Esophagus muscularis mucosa (tissue), 4 donors: Measurements from ENCODE around the gene THOC2. TPM values are rescaled to one million over a fixed set of nuclear protein-coding genes. Genes with fewer than 3 reads are reported as not detected.

ENCODE experiments used
- DNase-seq: peaks from one replicate; pipeline ENCODE4 v3.0.0-alpha.2; 2017; ENCODE audit errors: extremely low spot score
- H3K27ac ChIP-seq, 4 donors: fragments of 200-600 bp; sonication (generic); replicated peaks in 1 of 4; 1 replicate in 3 of 4; 2 replicates in 1 of 4; pipeline ENCODE4 v1.5.1; 2016 to 2019; ENCODE audit warnings: mild to moderate bottlenecking in 1 of 4
- H3K27me3 ChIP-seq, 4 donors: fragments of 200-600 bp; sonication (generic); one replicate each; pipeline versions ENCODE4 v1.5.1 to v1.6.0; 2016 to 2019
- H3K36me3 ChIP-seq, 4 donors: fragments of 200-600 bp; sonication (generic); one replicate each; pipeline ENCODE4 v1.5.1; 2016 to 2019
- H3K4me1 ChIP-seq, 4 donors: fragments of 200-600 bp; sonication (generic); one replicate each; pipeline ENCODE4 v1.5.1; 2016 to 2019
- H3K4me3 ChIP-seq, 4 donors: fragments of 200-600 bp; sonication (generic); 1 replicate in 2 of 4; 2 replicates in 2 of 4; pipeline ENCODE4 v1.5.1; 2016 to 2019; ENCODE audit warnings: mild to moderate bottlenecking in 4 of 4, moderate library complexity in 1 of 4
- H3K9me3 ChIP-seq, 4 donors: fragments of 200-600 bp; sonication (generic); 1 replicate in 3 of 4; 2 replicates in 1 of 4; pipeline ENCODE4 v1.5.1; 2016 to 2019
- EP300 ChIP-seq: sonication (generic); formaldehyde crosslinking; IDR thresholded peaks from one replicate; pipeline ENCODE4 v1.6.1; 2017; ENCODE audit warnings: antibody characterized with exemption
- POLR2A ChIP-seq: fragments of 450-650 bp; IDR thresholded peaks from one replicate; pipeline ENCODE4 v1.6.1; 2017; ENCODE audit warnings: antibody characterized with exemption, moderate library complexity, mild to moderate bottlenecking, low read depth
- POLR2AphosphoS5 ChIP-seq, 2 donors: sonication (generic); formaldehyde crosslinking; IDR thresholded peaks; one replicate each; pipeline ENCODE4 v1.6.1; 2017; ENCODE audit warnings: antibody characterized with exemption in 2 of 2
- WGBS: methylation state at CpG from one replicate; pipeline ENCODE4 v1.1.5; 2018; 5-methylcytosine and 5-hydroxymethylcytosine counted together
- intact Hi-C: fragments of 100-400 bp; cut with DNase I; formaldehyde crosslinking; loops from one replicate; pipeline ENCODE4 v1.15.1; 2023
- total RNA-seq, 4 donors: library from RNA; depleted of rRNA; stranded (reverse); fragments of >200 nt; gene quantifications; one replicate each; pipeline versions ENCODE4 v1.1.0 to v1.2.1, GENCODE V29; 2016
- TF ChIP-seq, protein P1 (sequence below), 3 experiments: fragments of 200-600 bp in 2 of 3; fragments of 450-650 bp in 1 of 3; sonication (generic) in 2 of 3; IDR thresholded peaks; one replicate each; pipeline ENCODE4 v1.5.1; 2017 to 2019; ENCODE audit warnings: antibody characterized with exemption in 3 of 3, mild to moderate bottlenecking in 2 of 3, moderate library complexity in 1 of 3

THOC2 gene
- total RNA-seq, 4 donors from 2014 or later: 98.1 to 110 (median 109) TPM

DNA sequence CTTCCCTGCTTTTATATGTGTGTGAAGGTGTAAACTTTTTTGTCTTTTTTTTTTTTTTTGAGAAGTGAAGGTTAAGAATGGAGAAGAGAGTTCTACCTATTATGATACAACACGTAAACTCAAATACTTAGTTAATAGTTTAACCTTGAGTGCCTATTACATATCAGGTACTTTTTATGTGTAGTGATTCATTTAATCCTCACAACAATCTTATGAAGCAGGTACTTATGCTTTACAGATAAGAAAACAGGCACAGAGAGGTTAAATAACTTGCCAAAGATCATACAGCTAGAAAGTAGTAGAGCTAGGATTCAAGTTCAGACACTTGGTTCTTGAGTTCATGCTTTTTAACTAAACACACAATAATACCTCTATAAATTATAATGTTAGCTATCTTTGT, 107.4 kb downstream of the THOC2 start:
- 81% methylated on average over 1 of the region's 1 CpG for WGBS
- Histone ChIP-seq H3K4me3 (no peak overlapping the region), H3K36me3 (peaks cover 9 to 87% (median 29%) of the 10 kb centered on the region in 4 donors), H3K27ac (no peak overlapping the region), H3K4me1 (no peaks in the 10 kb centered on the region), H3K9me3 (no peaks in the 10 kb centered on the region), H3K27me3 (no peaks in the 10 kb centered on the region)
- no peak for TF ChIP-seq POLR2AphosphoS5 (IDR thresholded peaks at IDR 0.05)
- TF ChIP-seq, protein P1, sequence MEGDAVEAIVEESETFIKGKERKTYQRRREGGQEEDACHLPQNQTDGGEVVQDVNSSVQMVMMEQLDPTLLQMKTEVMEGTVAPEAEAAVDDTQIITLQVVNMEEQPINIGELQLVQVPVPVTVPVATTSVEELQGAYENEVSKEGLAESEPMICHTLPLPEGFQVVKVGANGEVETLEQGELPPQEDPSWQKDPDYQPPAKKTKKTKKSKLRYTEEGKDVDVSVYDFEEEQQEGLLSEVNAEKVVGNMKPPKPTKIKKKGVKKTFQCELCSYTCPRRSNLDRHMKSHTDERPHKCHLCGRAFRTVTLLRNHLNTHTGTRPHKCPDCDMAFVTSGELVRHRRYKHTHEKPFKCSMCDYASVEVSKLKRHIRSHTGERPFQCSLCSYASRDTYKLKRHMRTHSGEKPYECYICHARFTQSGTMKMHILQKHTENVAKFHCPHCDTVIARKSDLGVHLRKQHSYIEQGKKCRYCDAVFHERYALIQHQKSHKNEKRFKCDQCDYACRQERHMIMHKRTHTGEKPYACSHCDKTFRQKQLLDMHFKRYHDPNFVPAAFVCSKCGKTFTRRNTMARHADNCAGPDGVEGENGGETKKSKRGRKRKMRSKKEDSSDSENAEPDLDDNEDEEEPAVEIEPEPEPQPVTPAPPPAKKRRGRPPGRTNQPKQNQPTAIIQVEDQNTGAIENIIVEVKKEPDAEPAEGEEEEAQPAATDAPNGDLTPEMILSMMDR (IDR thresholded peaks at IDR 0.05): no peak
- no peak for TF ChIP-seq POLR2A
- no peak for TF ChIP-seq EP300
- intact Hi-C loops: no loop called here
- no peak for DNase-seq

DNA sequence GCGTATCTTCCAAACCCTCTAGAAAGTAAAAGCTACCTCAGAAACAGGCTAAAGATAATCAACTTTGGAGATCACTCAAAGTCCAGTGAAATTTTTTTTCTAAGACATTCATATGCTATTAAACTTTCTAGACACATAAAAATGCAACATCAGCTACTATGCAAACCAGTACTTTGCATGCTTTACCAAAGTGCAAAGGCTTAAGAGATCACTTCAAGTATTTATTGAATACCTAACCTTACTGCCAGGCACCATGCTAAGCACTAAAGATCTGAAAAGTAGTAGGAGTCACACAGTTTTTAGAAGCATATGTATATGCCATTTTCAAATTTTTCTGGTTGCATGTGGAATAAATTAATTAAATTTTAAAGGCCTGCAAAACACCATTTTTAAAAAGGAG, 115.8 kb downstream of the THOC2 start:
- peaks cover 4 to 30% (median 16%) of the 10 kb centered on the region in 4 donors for H3K36me3 ChIP-seq
- DNase-seq: no peak
- TF ChIP-seq POLR2AphosphoS5 (IDR thresholded peaks at IDR 0.05): no peak
- no peak for TF ChIP-seq POLR2A
- TF ChIP-seq, protein P1 (IDR thresholded peaks at IDR 0.05): no peak
- TF ChIP-seq EP300: no peak
- H3K9me3 ChIP-seq: no peaks in the 10 kb centered on the region
- no peak overlapping the region for H3K27ac ChIP-seq
- no peak overlapping the region for H3K4me3 ChIP-seq
- intact Hi-C loops: no loop called here
- H3K4me1 ChIP-seq: no peaks in the 10 kb centered on the region
- 97% methylated on average over 1 of the region's 1 CpG for WGBS
- H3K27me3 ChIP-seq: no peaks in the 10 kb centered on the region

DNA sequence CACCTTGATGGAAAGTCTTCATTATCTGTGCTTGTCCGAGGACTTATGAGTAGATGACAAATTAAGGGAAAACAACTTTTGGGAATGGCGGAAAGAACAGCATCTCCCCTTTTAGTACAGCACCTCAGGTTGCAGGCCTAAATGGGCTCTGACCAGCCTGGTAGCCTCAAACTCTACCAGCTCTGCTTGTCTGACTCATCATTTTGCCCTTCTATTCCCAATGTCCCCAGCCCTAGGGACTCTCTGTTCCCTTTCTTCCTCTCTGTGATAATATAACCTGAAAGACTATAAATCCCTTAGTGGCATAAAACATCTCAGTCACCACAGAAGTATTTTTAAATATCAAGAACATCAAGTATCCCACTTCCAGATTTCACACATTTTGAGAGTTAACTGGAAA, 121.9 kb downstream of the THOC2 start:
- intact Hi-C loops: no loop called here
- no peak overlapping the region for H3K27ac ChIP-seq

DNA sequence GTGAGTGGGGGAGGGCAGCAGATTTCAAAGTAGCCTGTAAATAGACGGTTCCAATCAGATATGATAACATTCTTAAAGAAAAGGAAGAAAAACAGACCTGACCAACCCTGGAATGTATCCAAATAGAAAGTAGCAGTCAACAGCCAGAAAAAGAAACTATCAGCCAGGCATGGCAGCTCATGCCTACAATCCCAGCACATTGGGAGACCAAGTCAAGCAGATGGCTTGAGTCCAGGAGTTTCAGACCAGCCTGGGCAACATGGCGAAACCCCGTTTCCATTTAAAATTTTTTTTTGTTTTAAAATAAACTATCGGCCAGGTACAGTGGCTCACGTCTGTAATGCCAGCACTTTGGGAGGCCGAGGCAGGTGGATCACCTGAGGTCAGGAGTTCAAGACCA, 125.0 kb downstream of the THOC2 start:
- Histone ChIP-seq H3K27me3 (no peaks in the 10 kb centered on the region), H3K36me3 (peaks cover 0 to 37% (median 13%) of the 10 kb centered on the region in 4 donors), H3K4me3 (no peak overlapping the region), H3K9me3 (no peaks in the 10 kb centered on the region), H3K27ac (no peak overlapping the region), H3K4me1 (no peaks in the 10 kb centered on the region)
- WGBS: 85% methylated on average over 6 of the region's 6 CpGs
- intact Hi-C loops: no loop called here
- no peak for DNase-seq
- TF ChIP-seq POLR2A (no peak), POLR2AphosphoS5 (IDR thresholded peaks at IDR 0.05) (no peak), EP300 (no peak)
- TF ChIP-seq, protein P1 (IDR thresholded peaks at IDR 0.05): no peak

More for the DNA sequence above, 121.9 kb downstream of the THOC2 start:
- WGBS: 86% methylated on average over 2 of the region's 2 CpGs
- no peaks in the 10 kb centered on the region for H3K4me1 ChIP-seq
- TF ChIP-seq, protein P1 (IDR thresholded peaks at IDR 0.05): no peak
- TF ChIP-seq EP300 (no peak), POLR2A (no peak), POLR2AphosphoS5 (IDR thresholded peaks at IDR 0.05) (no peak)
- DNase-seq: no peak
- peaks cover 0 to 28% (median 7%) of the 10 kb centered on the region in 4 donors for H3K36me3 ChIP-seq
- no peaks in the 10 kb centered on the region for H3K9me3 ChIP-seq
- no peaks in the 10 kb centered on the region for H3K27me3 ChIP-seq
- H3K4me3 ChIP-seq: no peak overlapping the region

DNA sequence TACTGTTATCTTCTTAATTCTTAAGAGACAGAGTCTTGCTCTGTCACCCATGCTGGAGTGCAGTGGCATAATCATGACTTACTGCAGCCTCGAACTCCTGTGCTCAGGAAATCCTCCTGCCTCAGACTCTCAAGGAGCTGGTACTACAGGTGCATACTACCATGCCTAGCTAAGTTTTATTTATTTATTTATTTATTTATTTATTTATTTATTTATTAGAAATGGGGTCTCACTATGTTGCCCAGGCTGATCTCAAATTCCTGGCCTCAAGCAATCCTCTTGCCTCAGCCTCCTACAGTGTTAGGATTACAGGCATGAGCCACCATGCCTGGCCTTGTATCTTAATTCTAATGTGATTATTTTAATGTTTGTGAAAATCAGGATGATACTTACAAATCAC, 125.6 kb downstream of the THOC2 start:
- TF ChIP-seq POLR2A (no peak), EP300 (no peak), POLR2AphosphoS5 (IDR thresholded peaks at IDR 0.05) (no peak)
- TF ChIP-seq, protein P1 (IDR thresholded peaks at IDR 0.05): no peak
- H3K9me3 ChIP-seq: no peaks in the 10 kb centered on the region
- intact Hi-C loops: no loop called here
- DNase-seq: no peak
- no peaks in the 10 kb centered on the region for H3K27me3 ChIP-seq
- WGBS: 90% methylated on average over 1 of the region's 1 CpG
- H3K27ac ChIP-seq: no peak overlapping the region
- H3K4me3 ChIP-seq: no peak overlapping the region
- peaks cover 0 to 42% (median 14%) of the 10 kb centered on the region in 4 donors for H3K36me3 ChIP-seq
- no peaks in the 10 kb centered on the region for H3K4me1 ChIP-seq
